ENCODE results near the gene TEX264. TPM values are rescaled to one million over a fixed set of nuclear protein-coding genes. Genes with fewer than 3 reads are reported as not detected.

TEX264 gene
- total and polyA plus RNA-seq, 8 donors = 34.6 to 50.4 (median 37.4) TPM

DNA sequence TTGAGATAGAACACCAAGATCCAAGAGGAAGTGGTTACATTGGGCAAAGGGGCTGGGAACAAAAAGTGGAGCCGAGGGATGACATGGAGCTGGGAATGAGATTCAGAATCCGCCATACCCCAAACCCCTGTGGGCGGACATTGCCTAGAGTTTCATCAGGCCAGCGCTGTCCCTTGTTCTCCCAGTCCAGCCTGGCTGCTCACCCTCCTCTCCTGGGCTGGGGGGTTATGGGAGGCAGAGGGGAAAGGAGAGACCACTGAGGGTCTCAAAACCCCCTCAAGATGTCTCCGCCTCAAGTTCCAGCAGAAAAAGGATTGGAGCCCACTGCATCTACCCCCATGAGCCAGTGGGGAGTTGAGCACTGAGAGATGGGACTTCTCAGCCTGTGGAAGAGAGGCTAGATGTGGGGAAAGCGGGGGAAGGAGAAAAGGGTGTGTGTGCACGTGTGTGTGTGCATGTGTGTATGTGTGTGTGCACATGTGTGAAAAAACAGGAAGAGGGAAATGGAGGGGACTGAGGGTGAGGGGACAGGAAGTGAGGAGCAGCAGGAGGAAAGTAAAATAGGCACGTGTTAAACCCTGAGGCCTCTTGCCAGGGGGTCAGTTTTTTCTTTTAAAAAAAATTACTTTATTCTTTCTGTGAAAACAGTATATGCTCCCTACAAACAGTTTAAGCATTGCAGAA lies 50.2 kb downstream of the TEX264 start:
- Histone ChIP-seq H3K9me3 (no peaks in the 10 kb centered on the region), H3K27me3 (no peaks in the 10 kb centered on the region), H3K4me1 (no peaks in the 10 kb centered on the region), H3K27ac (no peak overlapping the region), H3K4me3 (no peak overlapping the region), H3K36me3 (no peaks in the 10 kb centered on the region)
- TF ChIP-seq, protein P1, sequence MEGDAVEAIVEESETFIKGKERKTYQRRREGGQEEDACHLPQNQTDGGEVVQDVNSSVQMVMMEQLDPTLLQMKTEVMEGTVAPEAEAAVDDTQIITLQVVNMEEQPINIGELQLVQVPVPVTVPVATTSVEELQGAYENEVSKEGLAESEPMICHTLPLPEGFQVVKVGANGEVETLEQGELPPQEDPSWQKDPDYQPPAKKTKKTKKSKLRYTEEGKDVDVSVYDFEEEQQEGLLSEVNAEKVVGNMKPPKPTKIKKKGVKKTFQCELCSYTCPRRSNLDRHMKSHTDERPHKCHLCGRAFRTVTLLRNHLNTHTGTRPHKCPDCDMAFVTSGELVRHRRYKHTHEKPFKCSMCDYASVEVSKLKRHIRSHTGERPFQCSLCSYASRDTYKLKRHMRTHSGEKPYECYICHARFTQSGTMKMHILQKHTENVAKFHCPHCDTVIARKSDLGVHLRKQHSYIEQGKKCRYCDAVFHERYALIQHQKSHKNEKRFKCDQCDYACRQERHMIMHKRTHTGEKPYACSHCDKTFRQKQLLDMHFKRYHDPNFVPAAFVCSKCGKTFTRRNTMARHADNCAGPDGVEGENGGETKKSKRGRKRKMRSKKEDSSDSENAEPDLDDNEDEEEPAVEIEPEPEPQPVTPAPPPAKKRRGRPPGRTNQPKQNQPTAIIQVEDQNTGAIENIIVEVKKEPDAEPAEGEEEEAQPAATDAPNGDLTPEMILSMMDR (IDR thresholded peaks at IDR 0.05) = no peak
- intact Hi-C loops (cut with DNase I) = no loop called here
- DNase-seq (no peak), ATAC-seq (no peak)

DNA sequence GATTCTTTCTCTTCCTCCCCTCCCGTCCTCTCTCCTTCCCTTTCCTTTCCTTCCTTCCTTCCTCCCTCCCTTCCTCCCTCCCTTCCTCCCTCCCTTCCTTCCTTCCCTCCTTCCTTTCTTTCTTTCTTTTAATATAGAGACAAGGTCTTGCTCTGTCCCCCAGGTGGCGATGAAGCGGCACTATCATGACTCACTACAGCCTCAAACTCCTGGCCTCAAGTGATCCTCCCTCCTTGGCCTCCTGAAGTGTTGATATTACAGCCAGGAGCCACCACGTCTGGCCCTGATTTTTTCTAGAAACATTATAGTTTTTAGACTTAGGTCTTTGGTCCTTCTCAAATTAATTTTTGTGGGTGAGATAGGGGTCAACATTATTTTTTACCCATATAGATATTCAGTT lies 51.3 kb downstream of the TEX264 start:
- Histone ChIP-seq H3K4me1 (no peaks in the 10 kb centered on the region), H3K9me3 (no peaks in the 10 kb centered on the region), H3K27ac (no peak overlapping the region), H3K27me3 (no peaks in the 10 kb centered on the region), H3K36me3 (no peaks in the 10 kb centered on the region), H3K4me3 (no peak overlapping the region)
- TF ChIP-seq, protein P1 (IDR thresholded peaks at IDR 0.05) = no peak
- DNase-seq = no peak
- intact Hi-C loops (cut with DNase I) = no loop called here
- no peak for ATAC-seq

DNA sequence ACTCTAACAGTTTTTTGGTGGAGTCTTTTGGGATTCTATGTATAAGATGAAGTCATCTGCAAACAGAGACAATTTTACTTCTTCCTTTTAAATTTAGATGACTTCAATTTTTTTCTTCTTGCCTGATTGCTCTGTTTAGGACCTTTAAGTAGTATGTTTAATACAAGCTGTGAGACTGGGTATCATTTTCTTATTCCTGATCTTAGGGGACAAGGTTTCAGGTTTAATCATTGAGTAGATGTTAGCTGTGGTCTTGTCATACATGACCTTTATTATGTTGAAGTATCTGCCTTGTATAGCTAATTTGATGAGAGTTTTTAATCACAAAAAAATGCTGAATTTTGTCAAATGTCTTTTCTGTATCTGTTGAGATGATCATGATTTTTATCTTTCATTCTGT lies 56.4 kb downstream of the TEX264 start:
- Histone ChIP-seq H3K9me3 (no peaks in the 10 kb centered on the region), H3K27ac (no peak overlapping the region), H3K27me3 (no peaks in the 10 kb centered on the region), H3K4me1 (no peaks in the 10 kb centered on the region), H3K36me3 (no peaks in the 10 kb centered on the region), H3K4me3 (no peak overlapping the region)
- intact Hi-C loops (cut with DNase I) = no loop called here
- no peak for ATAC-seq
- no peak for DNase-seq
- TF ChIP-seq, protein P1 (IDR thresholded peaks at IDR 0.05) = no peak

DNA sequence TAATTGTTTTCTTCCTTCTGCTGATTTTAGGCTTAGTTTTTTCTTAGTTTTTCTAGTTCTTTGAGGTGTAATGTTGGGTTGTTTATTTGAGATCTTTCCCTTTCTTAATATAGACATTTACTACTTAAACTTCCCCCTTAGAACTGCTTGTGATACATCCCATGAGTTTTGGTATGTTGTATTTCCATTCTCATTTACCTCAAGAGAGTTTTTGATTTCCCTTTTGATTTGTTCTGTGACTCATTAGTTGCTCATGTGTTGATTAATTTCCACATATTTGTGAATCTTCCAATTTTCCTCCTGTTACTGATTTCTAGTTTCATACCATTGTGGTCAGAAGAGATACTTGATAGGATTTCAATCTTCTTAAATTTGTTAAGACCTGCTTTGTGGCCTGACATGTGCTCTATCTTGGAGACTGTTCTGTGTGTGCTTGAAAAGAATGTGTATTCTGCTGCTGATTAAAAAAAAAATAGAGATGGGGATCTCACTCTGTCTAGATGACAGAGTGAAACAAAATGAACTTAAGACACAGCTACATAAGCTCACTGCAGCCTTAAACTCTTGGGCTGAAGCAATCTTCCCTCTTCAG lies 58.1 kb downstream of the TEX264 start:
- Histone ChIP-seq H3K27me3 (no peaks in the 10 kb centered on the region), H3K27ac (no peak overlapping the region), H3K36me3 (no peaks in the 10 kb centered on the region), H3K4me3 (no peak overlapping the region), H3K9me3 (no peaks in the 10 kb centered on the region), H3K4me1 (no peaks in the 10 kb centered on the region)
- ATAC-seq (no peak), DNase-seq (no peak)
- intact Hi-C loops (cut with DNase I) = no loop called here
- TF ChIP-seq, protein P1 (IDR thresholded peaks at IDR 0.05) = no peak

DNA sequence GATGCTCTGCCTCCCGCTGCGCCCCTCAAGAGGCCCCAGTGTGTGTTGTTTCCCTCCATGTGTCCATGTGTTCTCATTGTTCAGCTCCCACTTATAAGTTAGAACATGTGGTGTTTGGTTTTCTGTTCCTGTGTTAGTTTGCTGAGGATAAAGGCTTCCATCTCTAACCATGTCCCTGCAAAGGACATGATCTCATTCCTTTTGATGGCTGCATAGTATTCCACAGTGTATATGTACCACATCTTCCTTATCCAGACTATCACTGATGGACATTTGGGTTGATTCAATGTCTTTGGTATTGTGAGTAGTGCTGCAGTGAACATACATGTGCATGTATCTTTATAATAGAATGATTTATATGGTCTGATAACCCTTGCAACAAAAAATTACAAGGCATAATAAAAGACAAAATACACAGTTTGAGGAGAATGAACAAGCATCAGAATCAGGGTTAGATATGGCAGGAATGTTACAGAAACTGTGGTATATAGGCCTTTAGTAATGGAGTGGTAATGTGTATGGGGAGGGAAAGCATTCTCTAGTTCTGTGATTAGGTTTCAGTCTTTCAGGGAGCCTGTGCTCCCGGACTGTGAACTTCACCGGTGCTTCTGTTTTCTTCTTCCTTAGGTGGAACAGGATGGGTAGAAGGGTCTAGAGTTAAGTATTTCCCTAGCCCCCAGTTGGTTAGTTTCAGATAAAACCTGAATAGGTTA lies 63.0 kb downstream of the TEX264 start:
- Histone ChIP-seq H3K27ac (no peak overlapping the region), H3K4me3 (no peak overlapping the region), H3K4me1 (no peaks in the 10 kb centered on the region), H3K27me3 (peaks cover 0 to 12% of the 10 kb centered on the region in 2 donors), H3K9me3 (no peaks in the 10 kb centered on the region), H3K36me3 (no peaks in the 10 kb centered on the region)
- intact Hi-C loops (cut with DNase I) = no loop called here
- ATAC-seq (no peak), DNase-seq (no peak)
- TF ChIP-seq, protein P1 (IDR thresholded peaks at IDR 0.05) = no peak
